Pulmonary artery endothelial cell (primary cell): ENCODE results near the gene ZNF292. TPM values are rescaled to one million over a fixed set of nuclear protein-coding genes. Genes with fewer than 3 reads are reported as not detected.
"Not testable (repeated sequence)": the region's sequence is repeated elsewhere in the genome, so short reads cannot be mapped to it uniquely, and the experiment has no call there.

Experiments used
- DNase-seq: peaks from one replicate; pipeline ENCODE4 v3.0.0-alpha.2; 2011; ENCODE audit warnings: low read depth, low spot score
- total RNA-seq: library from RNA; depleted of rRNA; stranded (reverse); fragments of >200 nt; gene quantifications from 2 replicates; pipeline ENCODE4 v1.2.3, GENCODE V29; 2014

ZNF292 gene
- total RNA-seq, 1 donor from 2014 or later: 16.9 TPM

DNA sequence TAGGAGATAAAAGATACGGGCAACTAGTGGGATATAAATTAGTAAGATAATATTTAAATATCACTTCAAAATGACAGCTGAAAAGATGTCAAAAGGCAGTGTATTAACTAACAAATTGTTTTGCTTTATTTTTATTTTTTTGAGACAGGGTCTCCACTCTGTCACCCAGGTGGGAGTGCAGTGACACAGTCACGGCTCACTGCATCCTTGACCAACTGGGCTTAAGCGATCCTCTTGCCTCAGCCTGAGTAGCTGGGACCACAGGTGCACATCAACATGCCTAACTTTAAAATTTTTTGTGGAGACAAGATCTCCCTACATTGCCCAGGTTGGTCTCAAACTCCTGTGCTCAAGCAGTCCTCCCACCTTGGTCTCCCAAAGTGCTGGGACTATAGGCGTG lies 5.9 kb downstream of the ZNF292 start:
- no peak for DNase-seq

DNA sequence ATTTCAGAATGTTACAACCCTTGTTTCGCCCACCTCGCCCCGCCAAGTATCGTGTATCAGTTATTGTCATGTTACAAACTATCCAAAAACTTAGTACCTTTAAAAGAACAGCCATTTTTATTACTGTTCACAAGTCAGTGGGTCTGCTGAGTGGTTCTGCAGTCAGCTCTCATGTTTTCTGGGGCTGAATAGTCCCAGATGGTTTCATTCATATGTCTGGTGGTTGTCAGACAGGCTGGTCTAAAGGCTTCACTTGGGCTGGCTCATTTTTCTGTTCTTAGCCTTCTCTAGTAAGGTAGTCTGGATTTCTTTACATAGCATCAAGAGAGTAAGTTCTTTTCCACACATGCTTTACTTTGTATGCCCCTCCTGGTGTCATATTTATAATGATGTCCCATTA lies 8.6 kb downstream of the ZNF292 start:
- no peak for DNase-seq

DNA sequence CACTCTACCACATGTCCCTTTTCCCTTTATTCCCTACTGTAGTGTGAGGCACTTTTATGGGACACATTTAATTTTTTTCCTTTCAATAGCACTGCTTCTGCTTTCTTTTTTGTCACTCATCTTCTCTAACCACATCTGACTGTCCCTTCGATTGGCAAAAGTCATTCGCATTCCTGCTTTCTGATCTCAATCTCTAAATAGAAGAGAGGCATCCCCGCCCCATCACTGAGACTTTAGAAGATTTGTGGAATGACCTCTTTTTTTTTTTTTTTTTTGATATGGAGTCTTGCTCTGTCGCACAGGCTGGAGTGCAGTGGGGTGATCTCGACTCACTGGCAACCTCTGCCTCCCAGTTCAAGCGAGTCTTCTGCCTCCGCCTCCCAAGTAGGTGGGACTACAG lies 9.1 kb downstream of the ZNF292 start:
- no peak for DNase-seq

DNA sequence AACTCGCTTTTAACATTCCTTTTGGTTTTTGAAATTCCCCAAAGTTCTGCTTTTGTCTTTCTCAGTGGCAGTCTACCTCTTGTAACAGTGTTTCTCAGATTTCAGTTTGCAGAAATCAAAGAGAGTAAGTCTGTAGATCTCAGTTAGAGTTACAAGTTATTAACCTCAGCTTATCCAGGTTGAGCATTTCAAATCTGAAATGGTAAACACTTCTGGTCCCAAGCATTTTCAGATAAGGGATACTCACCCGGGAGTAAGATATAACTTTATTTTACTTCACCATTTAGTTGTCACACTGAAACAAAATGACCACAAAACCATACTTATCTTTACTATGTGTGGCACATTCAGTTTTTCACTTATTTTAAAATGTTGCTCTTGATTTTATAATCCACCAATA lies 9.8 kb downstream of the ZNF292 start:
- DNase-seq: no peak

DNA sequence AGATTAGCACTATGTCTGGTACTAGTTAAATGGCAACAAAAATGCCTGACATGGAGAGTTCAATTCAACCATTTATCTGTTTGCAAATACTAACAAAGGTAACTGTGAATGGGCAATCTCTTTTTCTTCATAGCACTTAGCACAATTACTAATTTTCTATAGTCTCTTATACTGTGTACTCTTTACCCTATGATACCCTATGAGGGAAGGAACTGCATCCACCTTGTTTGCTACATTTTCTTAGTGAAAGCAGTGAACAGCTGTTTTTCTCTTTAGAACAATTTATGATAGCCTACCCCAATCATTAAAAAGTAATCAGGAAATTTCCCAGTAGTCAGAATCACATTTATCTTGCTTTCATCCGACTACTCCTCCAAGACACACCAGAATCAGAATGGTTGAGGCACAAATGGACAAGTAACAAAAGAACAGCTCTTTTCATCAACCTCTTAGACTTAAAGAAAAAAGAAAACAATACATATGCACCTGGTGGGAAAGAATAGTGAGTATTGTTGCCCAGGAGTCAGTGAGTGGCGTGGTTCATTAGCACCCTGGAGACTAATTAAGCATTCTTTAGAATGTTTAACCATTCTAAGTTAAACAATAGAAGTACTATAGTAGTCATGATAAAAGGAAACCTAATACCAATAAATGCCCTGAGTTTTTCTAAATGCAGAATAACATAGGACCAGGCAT lies 16.7 kb downstream of the ZNF292 start:
- DNase-seq: no peak

DNA sequence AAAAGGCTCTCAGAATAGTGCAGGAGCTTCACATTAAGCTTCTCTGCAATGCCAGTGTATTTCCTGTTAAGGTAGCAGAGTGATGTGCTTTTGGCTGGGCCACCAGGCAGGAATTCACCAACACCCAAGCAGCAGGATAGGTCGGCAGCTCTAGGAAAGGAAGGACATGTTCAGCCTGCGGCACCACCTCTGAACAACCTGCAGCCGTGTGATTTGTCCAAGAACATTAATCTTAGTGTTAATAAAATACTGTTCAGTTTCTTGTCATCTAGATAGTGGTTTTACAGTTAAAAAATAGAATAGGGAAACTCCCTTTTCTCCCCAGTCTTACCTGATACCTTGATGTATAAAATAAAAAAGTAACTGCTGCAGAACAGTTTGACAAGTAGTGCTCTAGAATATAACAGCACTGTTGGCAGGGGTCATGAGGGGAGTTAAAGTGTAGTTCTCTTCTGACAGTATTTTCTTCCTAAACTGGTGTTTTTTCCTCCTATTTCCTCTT lies 18.8 kb downstream of the ZNF292 start:
- no peak for DNase-seq

DNA sequence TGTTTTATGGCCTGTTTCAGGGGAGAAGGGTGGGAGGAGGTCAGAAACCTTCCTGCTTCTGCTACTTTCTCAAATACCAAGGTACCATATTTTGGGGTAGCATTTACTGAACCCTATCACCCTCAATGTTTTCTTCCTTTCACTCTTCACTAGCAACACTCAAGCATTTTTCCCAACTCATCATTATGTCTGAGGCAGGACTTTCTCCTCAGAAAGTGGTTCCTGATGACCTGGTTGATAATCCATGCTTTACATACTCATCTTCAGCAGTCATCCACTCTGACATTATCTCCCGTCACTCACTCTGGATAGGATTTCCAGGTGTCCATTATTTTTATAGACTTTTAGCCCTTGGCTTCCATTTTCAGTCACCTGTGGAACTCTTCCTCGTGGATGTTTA lies 21.1 kb downstream of the ZNF292 start:
- DNase-seq: no peak

DNA sequence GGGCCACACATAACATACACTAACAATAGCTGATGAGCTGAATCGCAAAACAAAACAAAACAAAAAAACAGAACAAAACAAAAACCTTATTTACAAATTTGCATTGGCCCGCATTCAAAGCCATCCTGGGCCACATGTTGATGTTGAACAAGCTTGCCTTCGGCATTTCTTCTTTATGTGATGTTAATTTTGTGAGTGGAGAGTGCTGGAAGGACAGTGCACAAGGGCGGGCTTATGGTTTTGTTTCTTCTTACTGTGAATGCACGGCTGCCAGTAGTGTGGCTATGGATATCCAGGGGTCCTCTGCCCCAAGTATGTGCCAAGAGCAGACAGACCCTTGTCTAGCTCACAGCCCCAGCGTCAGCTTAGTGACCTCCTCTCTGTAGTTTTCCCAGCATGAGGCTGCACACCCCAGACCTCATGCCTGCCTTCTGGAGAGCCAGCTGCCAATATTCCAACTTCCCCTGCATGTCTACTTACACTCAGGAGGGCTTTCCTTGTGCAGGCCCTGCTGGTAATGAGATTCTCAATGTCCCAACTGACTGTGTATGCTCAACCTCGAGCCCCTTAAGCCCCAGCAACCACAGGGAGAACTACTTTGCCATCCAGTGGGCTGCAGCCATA lies 24.9 kb downstream of the ZNF292 start:
- DNase-seq: no peak

DNA sequence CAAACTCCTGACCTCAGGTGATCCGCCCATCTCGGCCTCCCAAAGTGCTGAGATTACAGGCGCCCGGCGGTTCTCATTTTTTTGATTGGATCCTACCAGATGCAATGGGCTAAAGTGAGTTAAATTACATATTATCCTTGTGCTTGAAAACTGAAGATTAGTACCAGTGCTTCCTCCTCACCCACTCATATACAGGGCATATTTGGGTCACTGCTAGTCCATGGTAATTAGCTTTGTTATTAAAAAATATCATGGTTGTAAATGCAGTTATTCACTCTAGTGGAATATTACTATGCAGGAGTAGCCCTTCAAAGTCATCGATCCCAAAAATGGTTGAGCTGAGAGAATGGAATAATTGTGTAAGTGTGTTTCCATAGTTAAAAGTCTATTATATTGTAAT lies 26.5 kb downstream of the ZNF292 start:
- no peak for DNase-seq

DNA sequence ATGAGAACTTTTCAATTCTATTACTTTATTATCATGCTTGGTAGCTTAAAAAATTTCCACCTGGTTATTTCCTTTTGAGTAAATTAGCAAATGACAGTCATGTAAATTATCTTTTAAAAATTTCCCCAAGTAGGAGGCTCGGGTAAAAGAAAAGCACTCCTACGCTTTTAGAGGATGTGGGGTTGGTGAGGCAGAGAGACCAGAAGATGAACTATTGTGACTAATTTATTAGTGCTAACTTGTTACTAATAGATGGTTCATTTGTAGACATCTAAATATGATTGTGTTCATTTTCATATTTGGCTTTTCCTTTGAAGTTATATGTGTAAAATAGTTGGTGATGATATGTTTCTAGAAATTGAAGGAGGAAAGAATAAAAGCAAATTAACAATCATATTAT lies 27.0 kb downstream of the ZNF292 start:
- no peak for DNase-seq

DNA sequence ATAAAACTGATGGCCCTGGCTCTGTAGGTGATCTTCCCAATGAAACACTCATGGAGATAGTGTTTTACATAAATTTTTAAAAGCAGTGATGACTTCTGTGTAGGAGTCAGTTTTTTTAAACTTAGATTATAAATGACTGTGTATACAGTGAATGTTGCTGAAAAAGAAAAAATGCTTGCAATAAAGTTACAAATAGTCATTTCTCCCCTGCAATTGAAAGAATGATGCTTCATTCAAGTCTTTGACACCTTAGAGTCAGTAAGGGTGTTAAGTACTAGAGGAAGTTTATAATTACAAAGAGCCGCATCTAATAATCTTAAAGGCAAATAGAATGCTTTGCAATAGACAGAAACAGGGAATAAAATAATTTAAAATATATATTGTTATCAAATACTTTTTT lies 27.6 kb downstream of the ZNF292 start:
- DNase-seq: no peak

DNA sequence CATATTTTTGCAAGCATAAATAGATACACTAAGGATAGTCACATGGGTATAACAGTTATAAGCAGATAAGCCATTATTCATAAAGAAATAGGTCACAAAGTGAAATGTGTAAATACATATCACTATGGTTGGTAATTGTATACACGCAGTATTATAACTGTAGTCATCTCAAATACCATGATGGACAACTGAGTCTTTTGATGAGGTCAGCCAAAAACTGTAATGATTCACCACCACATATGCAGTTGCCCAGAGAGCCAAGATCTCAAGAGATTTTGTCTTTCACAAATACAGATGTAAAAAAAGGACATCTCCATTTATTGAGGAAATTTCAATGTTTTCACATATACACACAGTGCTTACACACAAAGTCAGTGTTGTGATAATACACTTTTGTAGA lies 28.3 kb downstream of the ZNF292 start:
- DNase-seq: no peak

DNA sequence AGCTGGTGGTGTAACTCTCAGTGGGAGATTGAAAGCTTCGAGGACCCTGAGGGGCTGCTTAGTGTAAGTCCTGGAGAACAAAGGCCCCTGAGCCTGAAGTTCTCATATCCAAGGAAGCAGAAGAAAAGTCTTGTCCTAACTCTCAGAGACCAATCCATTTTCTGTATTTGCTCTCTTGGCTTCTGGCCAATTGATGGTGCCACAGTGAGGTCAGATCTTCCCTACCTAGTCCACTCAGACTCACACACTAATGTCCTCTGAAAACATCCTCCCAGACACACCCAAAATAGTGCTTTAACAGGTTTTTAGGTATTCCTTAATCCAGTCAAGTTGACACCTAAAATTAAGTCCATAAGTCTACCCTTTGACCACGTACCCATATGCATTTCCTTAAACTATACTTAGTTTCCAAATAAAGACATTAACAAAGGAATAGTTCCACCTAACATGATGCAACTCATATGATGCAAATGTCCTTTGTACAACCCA lies 29.4 kb downstream of the ZNF292 start:
- DNase-seq: no peak

DNA sequence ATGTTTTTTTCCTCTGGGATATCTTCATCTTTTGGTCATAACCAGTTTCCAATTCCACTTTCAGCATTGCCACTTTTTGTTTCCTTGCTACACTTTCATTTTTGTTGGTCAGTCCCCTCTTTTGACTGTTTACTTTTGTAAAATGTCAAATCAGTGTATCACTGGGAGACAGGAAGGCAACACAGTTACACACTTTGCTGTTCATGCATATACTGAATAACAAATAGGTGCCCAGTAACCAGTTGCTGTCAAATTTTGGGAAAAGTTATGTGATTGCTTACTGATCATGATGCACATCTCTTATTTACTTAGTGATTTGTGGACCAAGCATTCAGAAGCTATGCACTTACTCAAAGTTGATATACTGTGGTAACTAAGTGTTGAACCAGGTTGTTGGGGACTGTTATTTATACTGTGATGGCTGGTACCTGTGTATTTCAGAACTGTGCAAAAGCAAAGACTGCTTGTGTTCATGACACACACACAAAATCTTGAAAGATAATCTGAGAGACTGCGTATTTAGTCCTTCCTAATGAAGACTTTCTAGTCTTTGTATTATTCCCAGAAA lies 41.0 kb downstream of the ZNF292 start:
- no peak for DNase-seq

DNA sequence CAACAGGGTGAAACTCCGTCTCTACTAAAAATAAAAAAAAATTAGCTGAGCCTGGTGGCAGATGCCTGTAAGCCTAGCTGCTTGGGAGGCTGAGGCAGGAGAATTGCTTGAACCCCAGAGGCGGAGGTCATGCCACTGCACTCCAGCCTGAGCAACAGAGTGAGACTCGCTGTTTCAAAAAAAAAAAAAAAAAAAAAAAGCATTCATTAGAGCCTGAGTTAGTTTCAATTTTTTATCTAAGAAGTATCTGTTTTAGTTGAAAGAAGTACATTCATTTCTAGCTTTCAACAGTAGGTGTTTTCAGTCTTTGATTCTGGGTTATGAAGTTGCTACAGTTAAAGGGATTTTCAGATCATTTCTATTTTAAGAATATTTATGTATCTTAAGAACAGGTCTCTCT lies 42.2 kb downstream of the ZNF292 start:
- DNase-seq: no peak

DNA sequence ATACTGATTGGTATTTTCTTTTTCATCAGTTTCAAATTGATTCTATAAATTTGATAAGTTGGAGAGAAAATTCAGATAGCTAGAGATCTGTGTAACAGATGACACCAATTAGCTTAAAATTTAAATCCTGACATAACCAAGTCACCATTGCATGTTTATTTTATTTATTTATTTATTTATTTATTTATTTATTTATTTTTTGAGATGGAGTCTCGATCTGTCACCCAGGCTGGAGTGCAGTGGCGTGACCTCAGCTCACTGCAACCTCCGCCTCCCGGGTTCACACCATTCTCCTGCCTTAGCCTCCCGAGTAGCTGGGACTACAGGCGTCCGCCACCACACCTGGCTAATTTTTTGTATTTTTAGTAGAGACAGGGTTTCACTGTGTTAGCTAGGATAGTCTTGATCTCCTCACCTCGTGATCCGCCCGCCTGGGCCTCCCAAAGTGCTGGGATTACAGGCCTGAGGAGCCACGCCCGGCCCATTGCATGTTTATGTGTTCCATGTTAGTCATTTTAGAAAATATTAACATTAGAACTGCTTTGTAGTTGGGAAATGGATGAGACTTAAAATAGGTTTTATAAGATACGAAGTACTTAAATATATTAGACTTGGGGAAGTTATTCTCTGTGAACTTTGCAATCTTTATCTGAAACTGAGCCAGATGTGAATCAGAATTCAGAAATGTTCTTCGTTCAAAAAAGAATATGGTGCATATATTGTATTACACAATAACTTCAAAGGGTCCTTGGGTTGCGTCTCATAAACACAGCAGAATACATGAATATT lies 42.9 kb downstream of the ZNF292 start:
- not testable (repeated sequence) for DNase-seq

DNA sequence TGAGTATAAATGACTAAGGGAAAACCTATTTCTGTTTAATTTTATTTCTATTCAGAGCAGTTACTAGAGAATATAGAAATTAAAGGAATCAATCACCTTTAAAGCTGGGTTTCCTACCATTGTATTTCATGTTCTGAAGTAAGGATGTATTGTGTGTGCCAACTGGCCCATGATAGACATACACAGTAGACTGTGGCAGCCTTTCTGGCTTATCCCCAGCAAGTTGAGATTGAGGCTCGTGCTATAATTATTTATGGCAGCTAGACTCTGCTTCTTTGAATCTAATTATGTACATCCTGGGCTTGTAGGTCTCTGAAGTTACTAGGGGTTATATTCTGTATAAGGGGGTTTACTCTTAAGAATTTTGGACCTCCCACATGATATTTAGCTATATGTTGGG lies 44.4 kb downstream of the ZNF292 start:
- peak; percentile 4 for DNase-seq

DNA sequence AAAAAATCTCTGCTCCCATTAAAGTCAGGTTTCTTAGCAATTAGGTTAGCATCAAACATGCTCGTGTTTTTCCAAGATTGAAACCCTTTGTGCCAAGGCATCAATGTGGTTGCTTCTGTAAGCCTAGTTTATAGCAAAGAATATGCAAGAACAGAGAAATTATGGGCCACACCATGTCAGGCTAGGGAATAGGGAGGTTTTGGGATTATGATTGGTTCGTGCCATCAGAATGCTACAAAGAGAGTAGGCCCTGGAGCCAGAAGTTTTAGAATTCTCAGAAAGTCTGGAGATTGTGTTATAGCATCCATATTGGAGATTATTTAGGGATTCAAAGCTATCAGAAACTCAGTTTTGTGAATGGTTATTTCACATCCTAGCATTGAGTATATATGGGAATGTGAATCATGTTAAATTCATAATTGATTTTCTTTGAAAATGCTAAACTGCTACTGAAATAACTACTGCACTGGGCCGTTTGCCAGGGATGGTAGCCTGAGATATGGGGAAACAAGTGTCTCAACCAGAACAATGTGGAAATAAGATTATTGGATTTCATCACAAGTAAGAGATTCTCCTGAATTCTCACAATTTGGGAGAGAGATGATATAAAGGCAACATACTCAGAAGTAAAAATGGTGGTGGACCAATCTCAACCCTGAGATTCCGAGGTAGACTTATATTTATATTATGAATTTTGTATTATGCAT lies 45.3 kb downstream of the ZNF292 start:
- DNase-seq: no peak

DNA sequence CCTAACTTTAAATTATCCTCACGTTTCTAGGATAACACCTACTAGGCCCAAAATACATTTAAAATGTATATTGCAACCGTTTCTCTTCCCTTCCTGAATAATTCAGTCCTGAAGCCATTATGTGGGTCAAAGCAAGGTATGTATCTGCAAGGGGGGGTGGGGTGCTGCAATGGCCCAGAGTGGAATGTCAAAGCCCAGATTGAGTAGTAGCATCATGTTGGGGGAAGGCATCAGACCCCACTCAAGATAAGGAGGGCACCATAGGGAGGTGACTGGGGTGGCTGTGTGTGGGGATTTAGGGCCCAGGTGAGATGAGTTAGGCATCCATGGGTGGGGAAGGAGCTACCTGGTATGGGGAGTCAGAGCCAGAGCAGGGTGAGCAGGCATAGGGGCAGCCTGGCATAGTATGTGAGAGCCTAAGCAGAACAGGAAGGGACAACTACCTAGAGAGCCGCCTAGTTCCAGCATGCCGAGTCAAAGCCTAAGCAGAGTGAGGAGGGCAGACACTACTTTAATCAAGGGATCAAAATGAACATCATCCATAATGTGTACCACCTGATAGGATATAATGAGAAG lies 48.2 kb downstream of the ZNF292 start:
- DNase-seq: no peak

DNA sequence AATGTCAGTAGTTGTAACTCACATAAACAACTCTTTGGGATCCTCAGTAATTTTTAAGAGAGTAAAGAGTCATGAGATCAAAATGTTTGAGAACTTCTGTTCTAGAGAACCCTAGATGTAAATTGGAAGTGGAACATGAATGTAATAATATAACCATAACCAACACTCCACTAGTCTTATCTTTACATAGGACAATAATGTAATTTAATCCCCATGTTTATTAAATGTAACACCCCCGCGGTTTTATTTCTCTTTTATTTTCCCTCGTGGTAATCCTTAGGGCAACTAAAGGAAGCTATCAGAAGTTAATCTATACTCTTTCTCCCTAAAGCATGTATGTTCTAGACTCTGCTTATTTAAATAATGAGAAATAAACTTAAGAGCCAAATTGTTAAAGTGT lies 54.4 kb downstream of the ZNF292 start:
- no peak for DNase-seq

DNA sequence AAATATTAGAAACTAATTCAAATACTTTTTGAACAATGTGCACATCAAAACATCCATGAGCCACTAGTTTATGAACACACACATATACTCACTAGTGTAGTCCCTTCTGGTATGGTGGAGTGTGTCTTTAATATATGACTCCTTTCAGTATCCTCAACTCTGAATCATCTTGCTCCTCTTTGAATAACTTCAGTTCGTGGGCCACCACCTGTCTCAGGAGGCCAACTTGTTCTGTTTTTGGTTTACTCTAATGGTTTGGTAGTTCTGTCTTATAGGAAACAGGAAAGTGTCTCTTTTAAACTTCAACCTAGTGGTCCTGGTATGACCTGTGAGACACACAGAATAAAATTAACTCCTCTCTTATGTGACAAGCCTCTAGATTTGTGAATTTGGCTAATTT lies 55.6 kb downstream of the ZNF292 start:
- no peak for DNase-seq
